IPS-11a (cell line): ENCODE data around the gene KRT78.

ENCODE experiments used
- H3K4me3 ChIP-seq: one replicate; pipeline ENCODE4 v1.5.1; 2013; ENCODE audit warnings: low read depth, low read length, control low read depth

KRT78 gene

DNA sequence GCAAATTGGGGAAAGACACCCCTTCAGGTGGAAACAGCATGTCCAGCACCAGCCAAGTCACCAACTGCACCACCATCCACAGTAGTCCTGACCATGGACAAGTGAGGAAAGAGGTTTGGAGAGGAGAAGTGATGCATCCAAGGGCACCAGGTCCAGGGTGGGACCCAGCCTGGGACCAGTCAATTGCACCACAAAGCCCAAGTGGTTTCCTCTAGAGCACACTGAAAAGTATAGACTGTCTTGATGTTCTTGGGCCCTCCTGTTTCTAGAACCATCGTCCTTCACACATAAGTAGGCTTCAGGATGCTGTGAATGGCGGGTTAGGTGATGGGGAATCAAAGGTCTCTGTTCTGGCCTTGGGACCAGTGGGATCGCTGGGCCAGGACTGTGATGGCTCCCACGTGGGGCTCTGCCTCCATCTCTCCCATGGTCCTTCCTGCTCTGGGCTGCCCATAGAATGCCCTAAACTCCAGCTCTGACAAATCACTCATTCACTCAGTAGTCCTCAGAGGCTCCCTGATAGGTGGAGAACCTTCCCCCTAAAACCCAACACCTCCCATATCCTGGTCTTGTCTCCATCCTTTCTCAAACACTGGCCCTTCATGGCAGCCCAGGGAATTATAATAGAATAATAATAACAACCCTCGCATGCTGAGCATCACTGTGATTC, 23.9 kb downstream of the KRT78 start:
- H3K4me3 ChIP-seq: no peak overlapping the region

DNA sequence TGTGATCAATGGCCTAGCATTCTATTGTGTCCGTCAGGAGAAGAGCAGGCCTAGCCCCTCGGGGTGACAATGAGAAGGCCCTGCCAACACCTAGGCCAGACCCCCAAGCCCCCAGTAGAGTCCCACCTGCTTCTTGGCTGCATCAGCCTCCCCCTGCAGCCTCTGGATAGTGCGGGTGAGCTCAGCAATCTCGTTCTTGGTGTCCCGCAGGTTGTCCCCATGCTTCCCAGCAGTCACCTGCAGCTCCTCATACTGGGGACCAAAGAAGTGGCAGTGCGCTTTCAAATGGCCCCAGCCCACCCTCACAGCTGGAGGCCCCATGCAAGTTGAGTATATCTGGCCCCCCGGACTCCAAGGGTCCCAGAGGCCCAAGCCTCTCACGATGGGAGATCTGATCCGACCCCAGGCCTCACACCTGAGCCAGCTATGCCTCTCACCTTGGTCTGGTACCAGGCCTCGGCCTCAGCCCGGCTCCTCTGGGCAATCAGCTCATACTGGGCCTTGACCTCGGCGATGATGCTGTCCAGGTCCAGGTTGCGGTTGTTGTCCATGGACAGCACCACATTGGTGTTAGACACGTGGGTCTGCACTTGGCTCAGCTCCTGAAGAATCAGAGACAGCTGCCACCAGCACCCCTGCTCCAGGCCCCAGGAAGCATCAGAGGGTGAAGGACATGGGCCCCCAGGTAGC, 24.9 kb downstream of the KRT78 start:
- H3K4me3 ChIP-seq: no peak overlapping the region

DNA sequence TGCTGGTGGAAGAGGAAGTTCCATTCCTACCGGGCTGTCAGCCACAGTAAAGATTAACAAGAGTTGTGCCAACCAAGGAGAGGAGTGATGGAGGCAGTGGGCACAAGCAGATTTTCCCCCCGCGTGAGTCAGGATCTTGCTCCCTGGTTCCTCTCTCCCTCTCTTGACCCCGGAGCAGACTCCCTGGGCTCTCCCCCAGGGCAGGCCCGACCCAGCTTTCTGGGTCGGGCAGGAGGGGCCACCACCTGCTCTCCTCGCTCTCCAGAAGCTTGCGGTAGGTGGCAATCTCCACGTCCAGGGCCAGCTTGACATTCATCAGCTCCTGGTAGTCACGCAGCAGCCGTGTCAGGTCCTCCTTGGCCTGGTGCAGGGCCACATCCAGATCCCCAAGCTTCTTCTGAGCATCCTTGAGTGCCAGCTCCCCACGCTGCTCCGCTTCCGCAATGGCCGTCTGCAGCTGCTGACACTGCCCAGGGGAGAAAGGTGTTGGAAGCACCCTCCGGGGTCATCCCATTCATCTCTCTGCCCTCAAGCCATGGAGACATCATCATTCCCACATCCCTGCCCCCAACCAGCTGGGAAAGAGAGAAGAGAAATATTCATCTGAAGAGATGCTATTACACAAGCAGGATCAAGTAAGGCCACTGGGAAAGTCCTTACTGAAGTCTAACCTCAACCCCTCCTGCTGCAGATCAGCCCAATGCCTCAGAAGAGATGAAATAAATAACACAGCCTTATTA, 25.9 kb downstream of the KRT78 start:
- H3K4me3 ChIP-seq: no peak overlapping the region

DNA sequence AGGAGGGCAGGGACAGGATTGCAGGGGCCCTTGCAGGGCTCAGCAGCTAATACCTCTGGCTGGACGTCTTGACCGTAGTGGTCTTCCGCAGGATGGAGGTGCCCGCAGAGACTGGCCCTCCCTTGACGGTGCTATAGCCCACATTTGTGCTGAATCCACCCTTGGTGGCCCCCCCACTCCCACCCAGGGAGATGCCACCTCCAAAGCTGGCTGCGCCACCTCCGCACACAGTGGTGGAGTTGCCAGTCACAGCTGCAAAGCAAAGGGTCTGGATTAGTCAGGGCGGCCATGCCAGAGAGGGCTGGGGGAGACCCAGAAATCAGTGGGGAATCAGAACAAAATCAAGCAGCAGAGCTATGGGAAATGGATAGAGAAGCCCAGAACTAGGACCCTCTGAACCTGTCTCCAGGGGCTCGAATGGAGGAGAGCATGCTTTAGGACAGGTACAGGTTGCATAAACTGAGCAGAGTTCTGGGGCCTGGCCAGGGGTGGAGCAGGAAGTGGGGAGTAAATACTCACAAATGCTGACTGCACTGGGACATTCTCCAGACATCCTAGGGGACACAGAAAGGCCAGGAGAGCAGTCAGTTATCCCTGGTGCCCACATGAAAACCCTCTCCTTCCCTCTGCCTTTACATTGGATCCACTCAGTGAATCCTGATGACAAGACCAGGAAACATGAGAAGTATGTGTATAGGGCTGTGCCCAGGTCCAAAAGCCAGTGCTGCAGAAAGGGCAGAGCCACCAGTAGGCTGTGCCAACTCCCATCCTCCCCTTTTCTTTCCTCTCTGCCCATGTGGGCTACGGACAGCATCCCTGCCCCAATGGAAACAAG, 26.8 kb downstream of the KRT78 start:
- no peak overlapping the region for H3K4me3 ChIP-seq

GRCh38 chr12:52821071-52821730, 27.6 kb downstream of the KRT78 start:
- H3K4me3 ChIP-seq: no peak overlapping the region

GRCh38 chr12:52820521-52820920, 28.3 kb downstream of the KRT78 start:
- H3K4me3 ChIP-seq: no peak overlapping the region

DNA sequence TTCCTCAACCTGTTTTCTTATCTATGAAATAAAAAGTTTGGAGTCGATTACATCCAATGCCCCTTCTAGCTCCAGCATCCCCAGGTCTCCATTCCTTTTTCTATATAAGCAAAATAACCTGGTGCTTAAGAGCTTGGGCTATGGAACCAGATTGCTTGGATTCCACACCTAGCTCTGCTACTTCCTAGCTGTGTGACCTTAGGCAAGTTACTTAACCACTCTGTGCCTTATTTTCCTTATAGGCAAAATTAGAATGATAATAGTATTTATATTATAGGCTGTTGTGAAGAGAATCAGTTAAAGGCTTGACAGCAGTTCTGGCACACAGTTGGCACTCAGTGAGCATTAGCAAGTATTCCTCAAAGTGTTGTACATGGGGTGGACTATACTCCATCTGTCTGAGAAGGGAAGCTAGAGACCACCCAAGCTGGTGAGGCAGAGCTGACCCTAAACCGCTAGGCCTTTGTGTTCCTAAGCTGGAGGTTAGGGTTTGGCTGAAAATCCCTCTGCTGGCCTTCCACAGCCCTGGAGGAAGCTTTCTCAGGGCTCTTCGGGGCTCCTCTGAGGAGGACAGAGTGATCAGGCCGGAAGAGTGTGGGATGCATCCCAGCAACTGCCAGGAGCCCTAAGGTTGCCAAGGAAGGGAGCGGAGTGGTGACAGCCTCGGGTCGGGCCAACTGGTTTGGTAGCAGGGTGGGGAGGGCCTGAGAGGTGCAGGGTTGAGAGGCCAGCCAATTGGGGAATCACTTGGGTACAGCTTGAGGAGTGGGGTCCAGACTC, 28.9 kb downstream of the KRT78 start:
- no peak overlapping the region for H3K4me3 ChIP-seq

DNA sequence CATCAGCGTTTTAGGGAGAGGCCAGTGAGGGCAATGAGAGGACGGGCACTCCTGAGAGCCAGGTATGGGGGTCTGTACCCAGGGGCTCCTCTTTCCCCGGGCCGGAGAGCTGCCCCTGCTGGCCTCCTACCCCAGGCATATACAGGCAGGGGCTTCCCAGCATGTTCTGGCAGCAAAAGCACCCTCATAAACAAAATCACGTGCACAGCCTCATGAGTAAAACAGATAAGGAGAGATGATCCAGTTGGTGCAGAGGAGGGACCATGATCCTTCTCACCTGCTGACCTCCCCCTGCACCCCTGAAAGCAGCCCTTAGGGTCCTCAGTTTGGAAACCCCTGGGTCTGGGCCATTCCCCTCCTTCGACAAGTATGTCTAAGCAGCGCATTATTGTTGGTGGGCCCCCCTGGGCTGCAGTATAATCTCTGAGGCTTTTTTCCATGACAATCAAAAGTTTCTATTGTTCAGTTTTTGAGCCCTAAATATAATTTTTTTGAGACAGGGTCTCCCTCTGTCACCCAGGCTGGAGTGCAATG, 29.8 kb downstream of the KRT78 start:
- no peak overlapping the region for H3K4me3 ChIP-seq

- no peak overlapping the region for H3K4me3 ChIP-seq
These were observed 30.4 kb downstream of the KRT78 start for GRCh38 chr12:52818388-52818787.

GRCh38 chr12:52817699-52818238, 31.0 kb downstream of the KRT78 start:
- no peak overlapping the region for H3K4me3 ChIP-seq

GRCh38 chr12:52817003-52817698, 31.6 kb downstream of the KRT78 start:
- no peak overlapping the region for H3K4me3 ChIP-seq

DNA sequence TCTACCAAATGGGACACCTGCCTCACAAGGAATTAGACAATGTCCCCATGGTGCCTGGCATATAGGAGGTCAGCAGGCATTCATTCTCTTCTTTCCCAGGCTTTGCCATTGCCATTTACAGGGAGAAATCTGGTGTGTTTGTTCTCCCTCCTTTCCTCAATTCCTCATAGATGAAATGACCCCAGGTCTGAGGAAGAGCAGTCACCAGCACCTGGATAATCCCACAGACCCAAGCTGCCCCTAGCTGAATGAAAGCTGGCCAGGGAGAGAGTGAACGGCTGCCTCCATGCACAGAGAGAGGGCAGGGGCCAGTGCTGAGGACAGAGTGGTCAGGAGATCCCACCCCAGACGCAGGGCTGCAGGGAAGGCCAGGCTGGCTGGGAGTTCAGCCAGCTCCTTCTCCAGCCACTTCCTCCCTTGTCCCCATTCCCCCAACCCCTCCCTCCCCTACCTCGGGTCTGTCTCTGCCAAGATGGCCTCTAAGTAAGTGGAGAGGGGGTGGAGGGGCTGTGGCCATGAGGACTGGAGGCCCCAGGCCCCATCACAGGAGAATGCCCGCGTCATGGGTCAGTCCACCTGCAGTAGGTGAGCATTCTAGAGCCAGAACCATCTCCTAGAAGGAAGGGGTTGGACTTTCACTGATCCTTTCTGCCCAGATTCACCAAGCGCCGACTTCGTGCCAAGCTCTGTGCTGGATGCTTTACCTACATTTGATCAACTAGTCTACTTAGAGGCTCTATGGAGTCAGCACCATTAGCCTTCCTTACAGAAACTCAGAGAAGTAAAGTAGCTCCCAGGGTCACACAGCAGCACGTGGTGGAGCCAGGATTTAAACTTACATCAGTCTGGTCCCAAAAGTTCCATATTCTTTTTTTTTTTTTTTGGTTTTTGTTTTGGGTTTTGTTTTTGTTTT, 32.9 kb downstream of the KRT78 start:
- no peak overlapping the region for H3K4me3 ChIP-seq

DNA sequence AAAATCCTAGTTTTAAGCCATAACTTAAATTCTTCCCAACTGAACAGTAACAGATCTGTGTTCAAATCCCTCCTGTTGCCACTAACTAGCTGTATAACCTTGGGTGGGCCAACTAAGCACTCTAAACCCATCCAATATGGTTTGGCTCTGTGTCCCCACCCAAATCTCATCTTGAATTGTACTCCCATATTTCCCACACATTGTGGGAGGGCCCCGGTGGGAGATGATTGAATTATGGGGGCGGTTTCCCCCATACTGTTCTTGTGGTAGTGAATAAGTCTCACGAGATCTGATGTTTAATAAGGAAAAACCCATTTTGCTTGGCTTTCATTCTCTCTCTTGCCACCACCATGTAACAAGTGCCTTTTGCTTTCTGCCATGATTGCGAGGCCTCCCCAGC, 33.6 kb downstream of the KRT78 start:
- H3K4me3 ChIP-seq: no peak overlapping the region

DNA sequence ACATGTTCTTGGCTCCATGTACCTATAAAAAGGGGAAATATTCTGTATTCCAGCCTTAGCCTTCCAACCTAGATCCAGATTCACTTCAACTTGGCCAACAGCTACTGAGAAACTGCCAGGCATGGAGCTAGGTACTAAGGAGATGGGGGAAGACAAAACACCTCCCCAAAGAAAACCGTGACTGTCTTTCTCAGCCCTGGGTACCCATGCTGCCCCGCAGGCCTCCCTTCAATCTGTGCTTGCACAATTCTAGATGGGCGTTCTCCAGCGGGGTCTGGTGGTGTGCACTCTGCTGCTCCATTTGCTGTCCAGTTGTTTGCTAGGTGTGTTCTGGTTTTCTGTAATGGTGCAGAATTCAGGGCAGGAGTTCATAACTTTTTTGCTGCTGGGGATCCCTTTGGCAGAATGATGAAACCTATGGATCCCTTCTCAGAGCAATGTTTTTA, 34.1 kb downstream of the KRT78 start:
- no peak overlapping the region for H3K4me3 ChIP-seq

DNA sequence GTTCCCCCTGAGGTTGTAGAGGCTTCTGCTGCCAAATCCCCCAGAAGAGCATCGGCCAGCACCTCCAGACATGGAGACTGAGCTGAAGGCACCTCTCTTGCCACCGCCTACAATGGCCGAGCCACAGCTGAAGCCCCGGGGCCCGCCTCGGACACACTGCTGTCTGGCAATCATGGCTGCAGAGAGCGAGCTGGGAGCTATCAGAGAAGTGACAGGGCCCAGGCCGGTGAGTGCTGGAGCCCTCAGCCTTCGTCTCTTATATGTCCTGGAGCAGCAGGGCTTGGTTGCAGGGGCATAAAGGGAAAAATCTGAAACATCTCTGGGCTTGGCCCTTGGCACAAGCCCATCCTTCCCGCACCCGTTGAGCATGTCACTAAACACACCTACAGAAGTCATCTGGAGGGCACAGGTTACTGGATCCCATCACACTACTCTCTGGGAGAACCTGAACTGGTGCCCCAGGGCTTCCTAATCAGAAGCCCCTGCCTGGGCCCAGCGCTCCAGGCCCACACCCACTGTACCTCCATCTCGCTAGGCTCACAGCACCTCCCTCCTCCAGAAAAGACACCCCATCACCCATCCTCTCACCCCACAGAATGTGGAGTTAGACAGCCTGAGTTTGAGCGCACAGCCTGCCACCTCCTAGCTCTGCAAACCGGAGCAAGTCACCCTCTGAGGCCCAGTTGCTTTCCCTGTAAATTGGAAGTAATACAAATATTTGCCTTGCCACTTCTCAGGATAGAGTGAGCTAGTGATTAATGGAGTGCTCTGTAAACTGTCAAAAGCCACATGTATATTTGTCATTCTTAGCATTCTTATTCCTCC, 34.7 kb downstream of the KRT78 start, which contains the start of gene KRT4:
TSS of gene KRT4 (minus strand) at position 232 of the 825 bp plus-strand sequence. CDS start at position 174, 58 bp downstream.
- H3K4me3 ChIP-seq: no peak within 1 kb of the TSS

DNA sequence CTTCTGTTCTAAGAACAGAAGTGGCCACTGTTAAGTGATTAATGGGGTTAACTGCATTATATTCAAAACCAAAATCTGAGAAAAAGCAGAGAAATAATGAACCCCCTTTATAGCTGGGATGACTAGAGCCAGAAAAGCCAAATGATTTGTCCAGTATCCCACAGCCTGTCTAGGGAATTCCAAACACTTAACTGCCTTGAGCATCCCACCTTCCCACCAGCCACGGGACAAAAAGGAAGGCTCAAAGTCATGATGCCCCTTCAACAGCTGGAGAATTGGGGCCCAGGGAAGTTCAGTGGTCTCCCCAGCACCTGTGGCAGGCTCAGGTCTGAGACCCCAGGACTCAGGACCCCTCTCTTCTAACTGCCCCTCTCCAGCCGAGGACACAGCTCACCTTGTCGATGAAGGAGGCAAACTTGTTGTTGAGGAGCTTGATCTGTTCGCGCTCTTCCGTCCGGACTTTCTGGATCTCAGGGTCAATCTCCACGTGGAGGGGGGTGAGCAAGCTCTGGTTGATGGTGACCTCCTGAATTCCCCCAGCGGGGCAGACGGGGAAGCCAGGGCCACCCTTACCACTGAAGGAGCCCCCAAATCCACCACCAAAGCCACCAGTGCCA, 35.5 kb downstream of the KRT78 start:
- H3K4me3 ChIP-seq: no peak overlapping the region
